Muscle of arm (tissue), 12 donors: ENCODE measurements around the gene PKNOX2. TPM values are rescaled to one million over a fixed set of nuclear protein-coding genes. Genes with fewer than 3 reads are reported as not detected.

Experiments
- DNase-seq: peaks from one replicate; pipeline ENCODE4 v3.0.0-alpha.2; 2013
- polyA plus RNA-seq, 12 donors: library from polyadenylated mRNA; unstranded; fragments of 120-200 nt; gene quantifications; one replicate each; pipeline ENCODE4 v1.2.1, GENCODE V29; 2013; ENCODE audit not compliant: insufficient read length in 12 of 12

Gene PKNOX2
- polyA plus RNA-seq, 12 donors, result 18.8 to 53.6 (median 25.8) TPM; not detected in 1

DNA sequence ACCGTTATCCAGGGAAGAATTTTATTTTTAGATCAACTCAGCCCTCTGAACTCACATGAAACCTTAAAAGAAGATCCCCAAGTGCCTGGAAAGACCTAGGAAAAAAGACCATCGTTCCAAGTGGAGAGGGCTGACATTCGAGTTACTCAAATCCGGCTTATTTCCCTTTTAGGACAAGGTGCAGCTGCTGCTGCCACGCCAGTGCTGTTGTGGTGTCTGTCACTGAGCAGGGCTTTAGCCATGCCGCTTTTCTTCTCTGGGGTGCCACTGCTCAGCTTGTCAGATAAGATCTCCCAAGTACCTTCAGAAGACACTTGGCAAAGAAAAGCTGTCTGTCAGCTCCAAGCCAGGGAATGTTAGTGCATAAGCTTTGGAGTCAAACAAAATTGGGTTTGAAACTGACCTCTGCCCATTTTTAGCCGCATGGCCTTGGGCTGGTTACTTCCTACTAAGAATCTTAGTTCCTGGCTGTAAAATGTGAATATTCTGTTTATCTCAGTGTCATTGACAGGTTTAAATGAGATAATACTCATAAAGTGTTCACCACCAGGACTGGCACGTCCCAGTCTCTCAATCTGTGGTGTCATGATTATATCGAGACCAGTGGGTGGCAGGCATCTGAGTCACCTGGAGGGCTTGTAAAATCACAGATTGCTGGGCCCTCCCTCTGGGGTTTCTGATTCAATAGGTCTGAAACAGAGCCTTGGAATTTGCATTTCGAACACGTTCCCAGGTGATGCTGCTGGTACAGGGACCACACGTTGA, 117.5 kb downstream of the PKNOX2 start:
- DNase-seq, result no peak

DNA sequence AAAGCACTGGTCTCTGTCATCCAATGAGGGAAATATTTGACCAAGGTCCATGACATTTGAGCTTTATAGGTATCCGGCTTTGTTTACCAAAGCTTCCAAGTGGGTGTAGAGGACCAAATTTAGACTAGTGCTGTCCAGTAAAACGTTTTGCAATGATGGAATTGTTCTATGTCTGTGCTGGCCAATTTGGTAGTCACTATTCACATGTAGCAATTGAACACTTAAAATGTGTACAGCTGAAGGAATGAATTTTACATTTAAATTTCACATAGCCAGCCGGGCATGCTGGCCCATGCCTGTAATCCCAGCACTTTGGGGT, 118.0 kb downstream of the PKNOX2 start:
- DNase-seq, result no peak

DNA sequence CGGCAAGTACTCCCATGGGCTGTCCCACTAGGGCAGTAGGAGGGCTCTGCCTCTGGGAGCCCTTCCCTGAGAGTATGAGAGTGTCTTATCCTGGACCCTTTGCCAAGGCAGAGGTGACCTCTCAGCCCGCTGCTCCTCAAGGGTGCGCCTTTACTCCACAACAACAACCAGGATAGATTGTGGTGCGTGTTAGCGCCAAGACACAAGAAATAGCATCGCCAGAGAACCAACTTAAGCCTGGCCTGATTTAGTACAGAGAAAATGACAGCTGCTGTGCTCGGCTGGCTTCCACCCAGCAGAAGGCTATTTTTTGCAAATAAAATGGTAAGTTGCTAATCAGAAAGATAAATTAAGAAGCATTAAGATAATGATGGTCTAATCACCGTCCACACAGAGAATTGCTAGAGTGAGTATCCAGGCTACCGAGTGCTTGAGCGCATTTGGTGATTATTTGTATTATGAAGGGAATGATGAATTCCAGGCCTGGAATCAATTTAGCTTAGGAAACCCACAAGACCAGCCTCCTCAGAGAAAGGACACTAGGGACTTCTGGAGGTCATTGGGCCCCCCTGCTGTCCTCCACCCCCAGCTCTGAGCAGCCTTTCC, 119.8 kb downstream of the PKNOX2 start:
- no peak for DNase-seq

DNA sequence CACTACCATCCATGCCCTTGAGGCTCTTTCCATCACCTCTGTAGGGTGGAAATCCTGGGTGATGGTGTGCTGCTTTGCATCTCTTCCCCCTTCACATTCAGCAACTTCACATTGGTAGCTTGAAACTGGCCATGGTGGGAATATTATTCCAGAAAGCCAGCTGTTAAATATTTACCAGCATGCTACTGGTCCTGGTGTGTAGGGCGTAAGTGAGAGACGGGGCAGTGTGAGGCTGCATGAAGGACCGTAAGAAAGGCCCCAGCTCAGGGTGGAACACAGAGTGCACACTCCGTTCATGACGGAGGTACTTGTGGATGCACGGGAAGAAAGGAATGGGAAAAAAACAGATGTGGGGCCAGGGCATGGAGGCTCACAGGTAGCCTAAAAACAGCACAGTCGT, 121.3 kb downstream of the PKNOX2 start:
- no peak for DNase-seq

DNA sequence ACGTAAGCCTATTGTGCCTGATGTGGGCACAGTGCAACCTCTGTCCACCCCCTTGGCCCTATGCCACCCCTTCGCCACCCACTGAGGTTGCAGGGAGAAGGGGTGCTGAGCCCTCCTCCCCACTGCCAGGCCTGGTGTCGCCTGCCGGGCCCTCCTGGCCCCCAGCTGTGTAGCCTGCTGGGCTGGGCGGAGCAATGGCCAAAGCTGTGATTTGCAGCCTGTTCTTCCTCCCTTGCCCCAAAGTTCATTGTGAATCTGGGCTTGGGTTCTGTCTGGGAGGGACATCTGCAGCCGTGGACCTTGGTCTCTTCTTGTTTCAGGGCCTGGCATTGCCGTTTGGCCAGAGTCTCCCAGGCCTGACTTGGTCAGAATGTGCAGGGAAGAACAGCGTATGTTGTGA, 121.9 kb downstream of the PKNOX2 start:
- DNase-seq, result no peak

DNA sequence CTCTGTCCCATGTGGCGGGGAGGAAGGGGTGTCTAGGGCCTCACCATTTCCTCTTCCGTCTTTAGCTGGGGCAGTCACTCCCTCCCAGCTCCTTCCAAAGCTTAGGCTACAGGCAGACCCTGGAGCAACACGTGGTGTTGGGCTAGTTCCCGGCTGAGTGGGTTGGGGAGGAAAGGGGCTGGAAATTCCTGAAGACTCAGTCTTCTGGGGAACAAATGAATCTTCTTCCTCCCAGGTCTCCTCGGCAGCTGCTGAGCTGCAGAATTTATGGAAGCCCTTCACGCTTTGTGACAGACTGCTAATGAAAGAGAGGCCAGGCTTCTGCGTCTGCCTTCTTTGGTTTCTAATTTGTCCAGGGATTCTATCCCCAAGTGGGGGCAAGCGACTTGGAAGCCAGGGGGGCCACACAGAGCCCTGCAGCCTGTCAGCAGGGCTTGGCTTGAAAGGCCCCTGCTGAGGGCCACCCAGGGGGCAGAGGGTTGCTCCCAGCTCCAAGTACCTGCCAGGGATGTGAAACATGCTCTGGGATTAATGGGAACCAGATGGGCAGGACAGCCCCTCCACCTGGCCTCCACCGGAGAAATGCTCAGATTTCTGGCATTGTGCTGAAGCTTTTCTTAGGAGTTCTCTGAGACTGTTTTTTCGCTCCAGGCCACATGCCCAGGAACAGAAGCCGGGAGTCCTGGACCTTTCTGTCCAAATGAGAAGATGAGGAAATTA, 123.1 kb downstream of the PKNOX2 start:
- DNase-seq, result peak; percentile 93

DNA sequence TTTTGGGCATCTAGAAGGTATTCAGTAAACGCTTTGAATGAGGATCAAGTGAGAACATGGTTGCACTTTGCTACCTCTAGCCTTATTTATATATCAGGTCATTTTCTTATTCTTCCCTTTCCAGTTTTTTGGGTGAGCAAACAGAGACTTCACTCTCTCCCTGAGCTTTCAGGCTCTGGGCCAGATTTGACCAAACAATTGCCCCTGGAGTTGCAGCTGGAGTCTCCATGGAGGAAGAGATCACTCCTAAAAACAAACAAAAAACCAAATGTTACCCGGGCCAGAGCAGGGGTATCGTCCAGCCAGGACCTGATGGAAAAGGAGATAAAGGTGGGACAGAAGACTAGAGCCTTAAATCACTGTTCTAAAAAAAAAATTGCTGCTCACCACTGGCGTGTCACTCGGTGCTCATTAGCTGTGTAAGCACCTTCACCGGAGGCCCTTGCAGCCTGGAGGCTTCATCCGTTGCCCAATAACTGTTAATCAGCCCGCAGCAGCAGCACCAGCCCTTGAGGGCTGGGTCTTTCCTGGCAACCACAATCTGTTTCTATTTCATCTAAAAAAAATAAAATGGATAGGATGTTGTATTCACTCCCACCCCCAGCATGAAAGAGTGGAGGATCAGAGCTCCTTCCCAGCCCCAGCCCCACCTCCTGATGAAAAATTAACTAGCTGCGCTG, 125.0 kb downstream of the PKNOX2 start:
- DNase-seq, result no peak

DNA sequence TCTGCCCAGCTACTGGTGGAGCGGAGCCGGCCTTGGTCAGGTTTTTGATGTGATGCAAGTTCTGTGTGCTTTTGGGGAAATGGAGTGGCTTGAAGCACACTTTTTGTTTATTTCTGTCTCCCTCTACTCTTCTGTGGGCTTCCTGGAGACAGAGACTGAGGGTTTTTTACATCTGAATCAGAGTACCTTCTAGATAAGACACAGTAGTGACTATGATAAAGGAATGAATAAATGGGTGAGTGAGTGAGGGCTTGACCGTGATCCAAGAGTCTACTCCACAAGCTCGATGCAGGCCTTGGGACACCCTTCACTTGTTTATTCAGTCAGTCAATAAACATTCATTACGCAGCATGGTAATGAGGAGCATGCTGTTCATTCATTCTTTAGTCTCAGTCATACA, 125.7 kb downstream of the PKNOX2 start:
- no peak for DNase-seq

DNA sequence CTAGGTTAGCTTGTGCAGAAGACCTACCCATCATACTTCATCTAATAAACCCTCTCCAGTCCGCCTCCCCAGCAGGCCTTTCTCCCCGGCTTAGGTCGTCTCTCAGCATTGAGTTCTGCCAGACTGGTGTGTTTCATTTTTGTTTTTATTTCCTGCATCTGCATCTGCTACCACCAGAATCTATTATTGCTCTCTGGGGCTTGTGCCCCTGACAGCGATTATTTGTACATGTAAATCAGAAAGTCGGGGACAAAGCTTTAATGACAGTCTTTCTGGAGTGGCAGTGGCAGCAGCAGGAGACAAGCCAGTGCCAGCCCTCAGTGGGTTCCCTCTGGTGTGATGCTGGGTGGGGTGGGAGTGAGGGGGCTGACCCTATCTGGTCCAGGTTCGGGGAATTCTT, 127.5 kb downstream of the PKNOX2 start:
- no peak for DNase-seq

DNA sequence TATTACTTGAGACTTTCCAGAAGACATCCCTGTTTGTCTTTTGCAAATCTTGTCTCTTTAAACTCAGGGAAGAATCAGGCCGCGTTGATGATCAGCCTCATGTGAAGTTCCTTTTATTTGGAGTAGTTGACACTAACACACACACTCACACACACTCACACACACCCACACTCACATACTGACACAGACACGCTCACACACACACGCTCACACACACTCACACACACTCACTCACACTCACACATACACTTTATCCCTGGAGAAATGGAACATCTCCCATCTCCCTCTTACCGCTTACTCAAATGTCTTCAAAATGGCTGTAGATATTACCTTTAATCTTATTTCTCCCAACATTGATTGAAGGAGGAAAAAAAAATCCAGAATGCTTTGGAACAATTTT, 129.0 kb downstream of the PKNOX2 start:
- DNase-seq, result no peak

DNA sequence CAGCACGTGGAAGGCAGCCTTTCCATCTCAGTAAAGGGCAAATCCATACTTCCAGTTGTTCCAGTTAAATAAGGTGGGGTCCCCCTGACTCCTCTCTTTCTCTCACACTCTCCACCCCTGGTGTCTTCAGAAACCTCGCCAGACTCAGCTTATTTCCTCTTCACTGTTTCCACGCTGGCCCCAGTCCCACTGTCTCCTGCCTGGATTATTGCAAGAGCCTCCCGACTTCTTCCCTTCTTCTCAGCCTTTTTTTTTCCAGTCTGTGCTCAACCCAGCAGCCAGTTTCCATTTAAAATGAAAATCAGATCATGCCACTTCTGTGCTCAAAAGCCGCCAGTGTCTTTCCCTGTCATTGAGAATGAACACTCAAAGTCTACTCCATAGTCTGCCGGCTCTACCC, 131.4 kb downstream of the PKNOX2 start:
- DNase-seq, result peak; percentile 75

DNA sequence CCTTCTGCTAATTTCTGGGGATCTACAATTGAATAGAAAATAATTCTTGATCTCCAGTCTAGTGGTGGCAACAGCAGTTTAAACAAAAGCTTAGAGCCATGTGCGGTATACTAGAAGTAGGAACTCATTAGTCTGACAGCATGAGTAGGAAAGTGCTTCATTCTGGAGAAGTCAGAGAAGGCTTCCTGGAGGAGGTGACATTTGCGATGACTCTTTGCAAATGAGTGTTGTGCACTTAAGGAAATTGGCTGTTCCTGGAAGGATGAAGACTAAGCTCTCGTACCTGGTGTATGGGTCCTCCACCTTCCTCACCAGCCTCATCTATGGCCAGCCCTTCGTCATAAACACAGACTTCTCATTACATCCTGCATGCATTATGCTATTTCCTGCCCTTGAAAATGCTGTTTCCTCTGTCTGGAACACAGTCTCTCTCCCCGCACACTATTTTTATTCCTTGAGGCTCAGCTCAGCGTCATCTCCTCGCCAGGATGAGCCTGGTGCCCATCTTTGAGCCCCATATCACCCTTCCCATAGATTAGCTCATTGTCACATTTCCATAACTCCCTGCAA, 132.9 kb downstream of the PKNOX2 start:
- no peak for DNase-seq

DNA sequence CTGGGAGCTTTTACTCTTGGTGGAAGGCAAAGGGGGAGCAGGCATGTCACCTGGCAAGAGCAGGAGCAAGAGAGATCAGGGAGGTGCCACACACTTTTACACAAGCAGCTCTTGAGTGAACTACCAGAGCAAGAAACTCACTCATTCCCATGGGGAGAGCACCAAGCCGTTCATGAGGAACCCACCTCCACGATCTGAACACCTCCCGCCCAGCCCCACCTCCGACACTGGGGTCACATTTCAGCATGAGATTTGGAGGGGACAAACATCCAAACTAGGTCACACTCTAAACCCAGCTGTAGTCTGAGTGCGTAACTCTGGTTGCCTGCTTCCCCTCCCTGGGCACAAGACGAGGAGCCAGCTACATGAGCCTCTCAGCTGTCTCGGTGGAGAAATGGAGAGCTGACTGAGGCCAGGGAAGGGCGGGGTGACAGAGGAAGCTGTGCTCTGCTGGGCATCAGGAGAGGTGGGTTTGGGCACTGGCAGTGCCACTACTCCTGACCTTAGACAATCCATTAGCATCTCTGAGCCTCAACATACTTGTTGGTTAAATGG, 134.6 kb downstream of the PKNOX2 start:
- no peak for DNase-seq

DNA sequence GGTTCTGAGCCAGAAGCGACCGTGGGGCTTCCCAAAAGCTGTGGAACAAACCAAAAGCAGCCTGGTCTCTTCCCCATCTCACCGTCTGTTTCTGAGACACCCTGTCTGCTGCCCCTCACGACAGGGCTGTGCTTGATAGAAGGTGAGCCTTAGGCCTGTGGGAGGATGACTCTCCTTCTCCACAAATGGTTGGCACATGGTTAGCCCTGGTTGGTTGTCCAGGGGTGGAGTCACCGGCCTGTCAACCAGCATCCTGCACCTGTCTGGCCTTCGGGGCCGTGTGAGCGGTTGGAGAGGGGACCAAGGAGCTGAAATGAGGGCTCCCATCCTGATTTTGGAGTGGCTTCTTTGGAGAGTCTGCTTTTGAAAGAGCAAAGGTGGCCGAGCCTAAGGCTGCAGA, 135.3 kb downstream of the PKNOX2 start:
- no peak for DNase-seq

DNA sequence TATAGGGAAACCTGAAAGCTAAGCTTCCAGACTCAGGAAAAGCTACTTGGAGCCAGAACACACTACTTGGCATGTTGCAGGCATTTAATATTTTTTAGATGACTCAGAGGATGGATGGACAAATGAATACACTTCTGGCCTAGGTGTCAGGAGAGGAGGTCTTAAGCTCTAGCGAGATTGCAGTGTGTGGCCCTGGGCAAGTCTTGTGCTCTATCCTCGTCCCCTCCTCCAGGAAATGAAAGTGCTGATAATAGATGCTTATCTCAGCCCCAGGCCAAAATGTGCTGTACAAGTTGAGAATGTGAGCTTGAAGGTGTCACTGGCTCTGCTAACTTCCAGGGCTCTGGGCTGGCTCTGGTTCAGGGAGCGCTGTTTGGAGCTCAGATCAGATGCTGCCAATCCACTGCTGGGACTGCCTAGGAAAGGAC, 136.3 kb downstream of the PKNOX2 start:
- peak; percentile 60 for DNase-seq

DNA sequence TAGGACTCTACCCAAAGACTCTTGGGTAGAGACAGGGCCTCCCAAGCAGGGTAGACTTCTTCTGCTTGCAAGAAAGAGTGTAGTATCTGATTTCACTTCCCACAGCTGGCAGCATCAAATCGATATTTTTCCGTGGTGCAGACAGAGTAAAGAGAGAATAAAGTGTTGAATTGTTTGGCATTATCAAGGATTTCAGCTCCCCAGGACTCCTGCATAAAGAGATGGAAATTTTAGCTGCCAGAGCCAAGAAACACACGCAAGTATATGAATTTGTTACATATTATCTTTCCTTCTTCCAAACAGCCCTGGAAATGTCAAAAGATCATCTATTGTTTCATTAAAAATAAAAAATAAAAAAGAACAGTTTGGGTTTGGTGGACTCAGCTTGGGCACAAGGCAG, 136.8 kb downstream of the PKNOX2 start:
- DNase-seq, result peak; percentile 49

DNA sequence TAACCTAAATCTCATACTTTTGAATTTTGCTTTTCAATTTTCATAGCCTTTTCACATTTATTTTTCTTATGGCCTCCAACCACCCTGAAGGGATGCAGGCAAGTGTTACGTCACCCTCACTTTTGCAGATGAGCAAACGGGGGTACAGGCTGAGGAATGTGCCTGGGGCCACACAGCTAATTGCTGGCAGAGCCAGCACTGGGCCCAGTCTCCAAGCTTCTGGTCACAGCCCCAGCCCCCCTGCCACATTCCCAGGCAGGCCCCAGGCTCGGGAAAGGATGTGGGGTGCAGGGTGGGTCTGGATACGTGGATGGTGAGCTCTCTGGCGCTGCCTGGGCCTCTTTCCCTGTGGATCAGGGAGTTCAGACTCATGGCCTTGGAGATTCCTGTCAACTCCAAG, 138.6 kb downstream of the PKNOX2 start:
- no peak for DNase-seq

DNA sequence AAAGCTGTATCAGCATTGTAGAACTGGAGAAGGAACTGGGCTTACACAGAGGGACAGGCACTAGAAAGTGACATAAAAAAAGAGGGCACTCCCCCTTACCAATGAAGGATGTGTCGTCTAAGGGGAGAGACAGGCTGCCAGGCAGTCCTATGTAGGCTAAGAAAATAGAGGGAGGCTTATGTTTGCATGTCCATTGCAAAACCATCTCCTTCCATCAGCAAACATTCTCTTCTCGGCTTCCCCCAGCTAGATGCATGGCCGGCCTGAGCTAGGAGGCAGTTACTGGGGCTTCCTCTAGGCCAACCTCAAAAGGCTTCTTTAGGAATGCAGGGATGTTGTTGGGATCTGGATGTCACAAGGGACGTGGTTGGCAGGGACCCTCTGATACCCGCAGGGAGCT, 139.1 kb downstream of the PKNOX2 start:
- DNase-seq, result no peak

DNA sequence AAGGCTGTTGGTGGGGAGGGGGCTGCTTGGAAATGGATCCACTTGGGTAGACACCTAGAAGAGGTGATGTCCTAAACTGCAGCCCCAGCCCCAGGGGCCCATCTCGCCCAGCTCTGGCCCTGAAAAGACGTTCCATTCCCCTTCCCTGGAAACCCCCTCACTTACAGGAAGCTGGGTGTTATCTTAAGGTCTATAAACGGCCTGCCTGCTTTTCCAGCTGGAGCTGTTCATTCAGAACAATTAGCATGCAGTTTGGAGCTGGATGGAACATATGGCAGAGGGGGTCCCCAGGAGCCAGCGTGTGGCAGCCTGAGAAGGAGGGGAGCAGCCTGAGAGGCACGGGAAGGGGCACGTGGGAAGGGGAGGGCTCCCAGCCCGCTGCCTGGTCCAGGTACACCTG, 139.6 kb downstream of the PKNOX2 start:
- DNase-seq, result no peak

DNA sequence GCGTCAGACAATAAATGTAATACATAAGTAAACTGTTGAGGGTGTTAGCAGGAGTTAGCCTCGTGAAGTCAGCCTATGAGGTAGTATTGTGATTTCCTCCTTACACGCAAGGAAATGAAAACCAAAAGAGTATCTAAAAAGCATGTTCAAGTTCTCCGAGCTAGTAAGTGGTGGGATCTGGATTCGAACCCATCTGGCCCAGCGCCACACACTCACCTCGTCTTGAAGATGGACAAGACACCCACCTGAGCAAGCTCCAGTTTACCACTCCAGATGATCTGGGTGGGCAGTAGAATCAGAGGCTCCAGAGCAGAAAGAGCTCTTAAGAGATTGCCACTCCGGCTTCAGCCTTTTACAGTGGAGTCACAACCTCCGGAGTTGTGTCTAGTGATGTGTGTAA, 140.3 kb downstream of the PKNOX2 start:
- no peak for DNase-seq

DNA sequence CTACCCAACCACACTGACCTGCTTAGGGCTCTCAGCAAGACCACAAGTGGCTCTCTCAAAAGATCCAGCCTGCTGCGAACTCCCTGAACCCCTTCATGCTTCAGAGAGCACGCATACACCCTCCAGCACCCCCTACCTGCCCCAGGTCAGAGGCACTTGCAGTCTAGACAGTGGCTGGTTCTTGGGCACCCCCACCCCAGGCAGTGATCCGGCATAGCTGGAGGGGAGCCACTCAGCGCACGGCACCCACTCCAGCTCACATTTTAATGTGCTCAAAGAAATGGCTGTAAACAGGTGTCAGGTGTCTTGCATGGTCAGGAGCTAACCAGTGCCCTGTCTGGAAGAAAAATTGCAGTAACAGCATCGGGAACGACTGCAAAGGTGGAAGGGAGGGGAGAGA, 140.8 kb downstream of the PKNOX2 start:
- DNase-seq, result no peak

DNA sequence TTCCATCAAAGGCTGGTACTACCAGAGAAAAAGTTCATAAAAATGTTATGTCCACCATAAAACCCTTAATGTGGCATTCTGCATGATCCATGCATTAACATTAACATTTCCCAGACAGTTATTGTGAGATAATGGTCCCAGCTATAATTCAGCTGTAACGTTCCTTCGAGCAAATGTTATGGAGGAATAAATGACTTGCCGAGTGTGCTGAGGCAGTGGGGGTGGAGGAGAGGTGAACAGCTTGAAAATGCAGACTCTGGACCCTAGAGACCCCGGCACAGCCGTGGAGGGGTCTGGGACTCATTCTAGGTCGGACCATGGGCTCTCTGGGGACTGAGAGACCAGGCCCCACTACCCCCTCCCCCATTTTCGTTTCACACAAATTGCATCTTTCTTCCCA, 141.9 kb downstream of the PKNOX2 start:
- DNase-seq, result no peak
